Stomach smooth muscle (tissue), 2 donors: ENCODE results near the gene RPS24.
A peak's percentile ranks its signal among the peaks of the same experiment; 100 is the strongest.

Experiments used
- H3K27ac ChIP-seq: one replicate; pipeline ENCODE4 v1.7.0; 2013; ENCODE audit warnings: mild to moderate bottlenecking, low read length, inconsistent platforms
- H3K27me3 ChIP-seq, 2 donors: one replicate each; pipeline ENCODE4 v1.7.0; 2013; ENCODE audit warnings: low read length in 2 of 2; ENCODE audit not compliant: insufficient read depth in 2 of 2, control insufficient read depth in 1 of 2
- H3K36me3 ChIP-seq, 2 donors: one replicate each; pipeline ENCODE4 v1.7.0; 2013; ENCODE audit warnings: low read length in 2 of 2; ENCODE audit not compliant: control insufficient read depth in 2 of 2, insufficient read depth in 2 of 2
- H3K4me1 ChIP-seq: one replicate; pipeline ENCODE4 v1.7.0; 2013; ENCODE audit warnings: low read length; ENCODE audit not compliant: control insufficient read depth, insufficient read depth
- H3K4me3 ChIP-seq, 2 donors: one replicate each; pipeline ENCODE4 v1.7.0; 2013; ENCODE audit warnings: low read length in 2 of 2
- H3K9ac ChIP-seq, 2 donors: one replicate each; pipeline ENCODE4 v1.7.0; 2013; ENCODE audit warnings: low read length in 2 of 2, mild to moderate bottlenecking in 1 of 2
- H3K9me3 ChIP-seq, 2 donors: one replicate each; pipeline ENCODE4 v1.7.0; 2013; ENCODE audit warnings: low read length in 2 of 2; ENCODE audit not compliant: control insufficient read depth in 2 of 2
- donor health status: healthy.
- donor health status: Pancreatic carcinoma.

RPS24 gene

DNA sequence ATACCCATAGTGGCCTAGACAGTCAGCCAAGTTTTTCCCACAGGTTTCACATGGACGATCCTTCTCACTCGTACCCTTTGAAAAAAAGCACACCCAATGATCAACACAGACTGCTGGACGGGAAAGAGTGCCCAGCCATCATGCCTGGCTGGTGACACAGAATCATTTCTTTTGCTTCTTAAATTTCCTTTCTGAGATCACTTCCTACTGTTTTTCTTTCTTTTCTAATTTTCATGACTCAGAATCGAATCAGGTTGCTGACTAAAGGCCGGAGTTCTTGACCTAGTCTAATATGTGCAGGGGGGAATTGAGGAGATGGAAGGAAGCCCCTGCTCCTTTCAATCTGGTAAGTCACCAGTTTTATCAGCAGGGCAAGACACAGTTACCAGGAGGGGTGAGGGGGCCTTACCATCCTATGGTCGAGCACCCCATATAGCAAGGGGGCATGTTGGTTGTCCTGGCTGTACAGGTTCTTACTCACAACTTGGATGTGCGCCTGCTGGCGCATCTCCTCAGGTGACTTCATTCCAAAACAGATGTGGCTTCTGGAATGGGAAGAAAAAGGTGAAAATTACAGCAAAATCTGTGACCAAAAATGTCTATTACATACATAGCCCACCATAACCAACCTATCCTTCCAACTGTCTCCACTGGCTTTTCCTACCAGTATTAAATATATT is 7.8 kb upstream of the RPS24 start:
- Histone ChIP-seq H3K27me3 (no peaks in the 10 kb centered on the region), H3K9ac (no peak overlapping the region), H3K4me1 (peaks cover 22% of the 10 kb centered on the region), H3K36me3 (peaks cover 38 to 46% of the 10 kb centered on the region in 2 donors), H3K9me3 (no peaks in the 10 kb centered on the region), H3K27ac (no peak overlapping the region), H3K4me3 (no peak overlapping the region)

DNA sequence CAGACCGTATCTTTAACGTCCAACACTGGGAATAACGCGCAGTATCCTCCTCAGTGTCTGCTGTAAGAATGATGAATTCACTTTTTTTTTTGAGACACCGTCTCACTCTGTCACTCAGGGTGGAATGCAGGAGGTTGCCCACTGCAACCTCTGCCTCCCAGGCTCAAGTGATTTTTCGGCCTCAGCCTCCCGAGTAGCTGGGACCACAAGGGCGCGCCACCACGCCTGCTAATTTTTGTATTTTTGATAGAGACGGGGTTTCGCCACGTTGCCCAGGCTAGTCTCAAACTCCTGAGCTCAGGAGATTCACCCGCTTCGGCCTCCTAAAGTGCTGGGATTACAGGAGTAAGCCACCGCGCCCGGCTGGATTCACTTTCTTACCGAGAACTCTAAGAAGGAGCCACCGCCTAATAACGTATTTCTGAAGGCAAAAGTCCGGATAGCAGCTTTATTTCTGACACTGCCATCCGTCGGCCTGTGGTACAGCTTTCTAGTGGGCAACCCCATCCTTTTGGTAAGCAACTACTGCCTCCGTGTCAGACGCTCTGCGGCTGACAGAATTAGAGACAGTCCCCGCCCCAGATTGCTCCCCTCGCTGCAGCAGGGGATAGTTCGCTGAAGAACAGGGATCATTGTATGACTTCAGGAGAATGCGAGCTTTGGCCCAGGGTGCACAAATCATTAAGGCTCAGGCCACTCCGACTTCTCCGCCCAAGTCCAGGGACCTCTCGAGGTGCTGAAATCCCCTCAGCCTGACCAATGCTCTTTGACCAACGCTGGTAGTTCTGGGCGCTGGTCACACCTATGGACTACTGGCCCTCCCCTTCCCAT is 5.0 kb upstream of the RPS24 start:
- H3K9ac ChIP-seq, result peak overlapping the region; percentile 92 to 97
- H3K4me1 ChIP-seq, result peaks cover 22% of the 10 kb centered on the region
- H3K36me3 ChIP-seq, result peaks cover 18 to 21% of the 10 kb centered on the region in 2 donors
- H3K4me3 ChIP-seq, result peak overlapping the region; percentile 88 to 100
- no peaks in the 10 kb centered on the region for H3K9me3 ChIP-seq
- H3K27ac ChIP-seq, result peak overlapping the region; percentile 81
- H3K27me3 ChIP-seq, result no peaks in the 10 kb centered on the region

DNA sequence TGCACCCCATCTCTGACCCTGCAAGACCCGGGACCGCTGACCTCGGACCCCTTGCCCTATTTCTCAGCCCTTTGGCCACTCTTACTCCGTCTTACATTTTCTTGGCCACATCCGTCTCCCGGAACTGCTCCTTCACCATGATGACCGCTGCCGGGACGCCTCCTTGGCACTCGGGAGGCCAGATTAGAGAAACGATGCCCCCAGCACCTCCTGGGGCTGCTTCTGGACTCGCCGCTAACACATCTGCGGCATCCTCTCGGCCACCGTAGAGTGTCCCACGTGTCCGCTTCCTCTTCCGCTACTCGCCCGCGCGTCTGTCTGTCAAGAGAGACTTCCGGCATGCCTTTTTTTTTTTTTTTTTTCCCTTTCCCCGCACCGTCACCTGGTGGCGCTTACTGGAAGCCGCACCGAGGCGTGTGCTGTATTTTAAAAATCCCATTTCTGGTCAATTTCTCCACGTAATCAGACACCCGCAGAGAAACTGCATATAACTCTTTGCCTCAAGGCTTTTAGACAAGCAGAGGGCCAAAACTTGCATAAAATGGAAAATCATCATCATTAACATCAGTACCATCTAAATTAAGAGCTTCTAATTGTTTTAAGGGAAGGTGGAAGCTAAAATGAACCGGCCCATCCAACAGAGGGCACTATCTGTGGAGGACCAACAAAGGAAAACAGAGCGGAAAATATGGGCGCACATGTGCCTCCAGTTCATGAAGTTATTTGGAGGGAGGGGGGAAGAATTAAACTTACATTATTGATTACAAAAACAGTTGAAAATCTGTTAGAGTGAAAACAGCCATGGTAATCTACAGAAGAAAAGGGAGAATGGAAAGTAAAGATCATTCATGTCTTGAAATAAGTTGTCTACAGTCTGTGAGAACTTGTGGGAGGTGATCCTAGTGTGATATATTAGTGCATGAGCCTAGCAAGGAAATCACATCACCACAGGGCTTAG is 4.1 kb upstream of the RPS24 start, which contains the start of gene POLR3A:
Gene POLR3A, minus strand, starts transcription at position 247 of the 958 bp plus-strand sequence. Its CDS starts 108 bp downstream, at position 139.
- Histone ChIP-seq H3K36me3 (peaks cover 14 to 17% of the 10 kb centered on the region in 2 donors), H3K9me3 (no peaks in the 10 kb centered on the region), H3K9ac (peak within 1 kb of the TSS; percentile 92 to 97), H3K27me3 (no peaks in the 10 kb centered on the region), H3K4me1 (peaks cover 22% of the 10 kb centered on the region), H3K27ac (peak within 1 kb of the TSS; percentile 81), H3K4me3 (peak within 1 kb of the TSS; percentile 88 to 100)

DNA sequence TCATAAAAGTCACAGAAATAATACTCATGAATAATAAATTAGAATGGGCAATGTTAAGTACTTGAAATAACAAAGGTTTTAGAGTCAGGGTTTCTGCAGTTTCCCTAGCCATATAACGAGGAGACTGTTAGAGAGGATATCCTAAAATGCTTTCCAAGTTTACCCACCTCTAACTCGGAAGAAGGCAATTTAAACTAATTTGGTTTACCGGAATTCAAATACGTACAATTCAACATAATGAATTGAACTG is 351 bp upstream of the RPS24 start:
- no peaks in the 10 kb centered on the region for H3K9me3 ChIP-seq
- no peaks in the 10 kb centered on the region for H3K27me3 ChIP-seq
- H3K27ac ChIP-seq, result peak overlapping the region; percentile 66
- peak overlapping the region; percentile 73 to 98 for H3K4me3 ChIP-seq
- H3K9ac ChIP-seq, result peak overlapping the region; percentile 41 to 55
- H3K36me3 ChIP-seq, result peaks cover 25 to 29% of the 10 kb centered on the region in 2 donors
- H3K4me1 ChIP-seq, result peaks cover 31% of the 10 kb centered on the region

DNA sequence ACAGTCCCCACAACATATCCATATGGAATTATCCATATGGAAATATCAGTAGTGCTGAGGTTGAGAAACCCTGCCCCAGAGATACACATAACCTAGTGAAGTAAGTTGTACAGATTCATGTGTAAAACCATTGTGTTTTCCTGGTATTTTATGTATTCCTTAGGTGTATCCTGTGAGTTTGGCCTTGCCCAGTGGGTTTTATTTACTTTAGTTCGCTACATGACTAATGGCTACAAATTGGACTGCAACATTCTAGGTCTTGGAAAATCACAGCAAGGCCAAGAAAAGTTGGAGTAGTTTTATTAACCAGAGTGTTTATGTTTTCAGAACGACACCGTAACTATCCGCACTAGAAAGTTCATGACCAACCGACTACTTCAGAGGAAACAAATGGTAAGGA is 1.4 kb downstream of the RPS24 start:
- Histone ChIP-seq H3K4me3 (peak overlapping the region; percentile 61 to 98), H3K9me3 (no peaks in the 10 kb centered on the region), H3K9ac (peak overlapping the region; percentile 81 to 91), H3K27me3 (no peaks in the 10 kb centered on the region), H3K36me3 (peaks cover 39 to 41% of the 10 kb centered on the region in 2 donors), H3K4me1 (peaks cover 21% of the 10 kb centered on the region), H3K27ac (peak overlapping the region; percentile 7)

DNA sequence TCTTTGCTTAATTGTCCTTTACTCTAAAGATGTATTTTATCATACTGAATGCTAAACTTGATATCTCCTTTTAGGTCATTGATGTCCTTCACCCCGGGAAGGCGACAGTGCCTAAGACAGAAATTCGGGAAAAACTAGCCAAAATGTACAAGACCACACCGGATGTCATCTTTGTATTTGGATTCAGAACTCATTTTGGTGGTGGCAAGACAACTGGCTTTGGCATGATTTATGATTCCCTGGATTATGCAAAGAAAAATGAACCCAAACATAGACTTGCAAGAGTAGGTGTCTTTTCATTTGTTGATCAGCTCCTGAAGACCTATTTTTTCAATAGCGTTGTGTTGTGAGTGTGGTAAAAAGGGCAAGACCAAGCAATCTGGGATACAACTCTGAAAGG is 1.8 kb downstream of the RPS24 start:
- H3K4me1 ChIP-seq, result peaks cover 21% of the 10 kb centered on the region
- no peaks in the 10 kb centered on the region for H3K9me3 ChIP-seq
- H3K36me3 ChIP-seq, result peaks cover 41 to 44% of the 10 kb centered on the region in 2 donors
- H3K9ac ChIP-seq, result no peak overlapping the region
- H3K27ac ChIP-seq, result no peak overlapping the region
- H3K4me3 ChIP-seq, result peak overlapping the region in 1 of 2 donors; percentile 61
- no peaks in the 10 kb centered on the region for H3K27me3 ChIP-seq

DNA sequence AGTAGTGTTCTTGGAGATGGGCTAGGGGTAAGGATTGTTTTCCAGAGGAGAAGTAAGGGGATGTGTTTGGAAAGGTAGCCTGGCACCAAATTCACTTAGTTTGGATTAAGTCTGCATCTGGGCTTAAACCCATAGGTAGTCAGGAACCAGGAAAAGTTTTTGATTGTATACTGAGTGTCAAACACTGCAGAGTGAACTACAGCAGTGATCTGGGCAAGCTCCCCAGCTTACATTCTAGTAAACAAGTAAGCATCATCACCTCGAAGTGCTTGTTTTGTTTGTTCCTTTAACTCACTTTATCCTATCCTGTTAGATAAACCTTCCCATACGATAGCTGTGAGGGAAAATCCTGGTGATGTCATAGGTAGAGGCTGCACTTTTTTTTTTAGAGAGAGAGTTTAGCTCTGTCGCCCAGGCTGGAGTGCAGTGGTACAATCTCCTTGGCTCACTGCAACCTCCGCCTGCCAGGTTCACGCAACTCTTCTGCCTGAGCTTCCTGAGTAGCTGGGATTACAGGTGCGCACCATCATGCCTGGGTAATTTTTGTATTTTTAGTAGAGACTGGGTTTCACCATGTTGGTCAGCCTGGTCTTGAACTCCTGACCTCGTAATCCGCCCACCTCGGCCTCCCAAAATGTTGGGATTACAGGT is 2.4 kb downstream of the RPS24 start:
- Histone ChIP-seq H3K36me3 (peaks cover 47 to 50% of the 10 kb centered on the region in 2 donors), H3K27me3 (no peaks in the 10 kb centered on the region), H3K27ac (no peak overlapping the region), H3K4me1 (peaks cover 21% of the 10 kb centered on the region), H3K4me3 (no peak overlapping the region), H3K9ac (no peak overlapping the region), H3K9me3 (no peaks in the 10 kb centered on the region)

DNA sequence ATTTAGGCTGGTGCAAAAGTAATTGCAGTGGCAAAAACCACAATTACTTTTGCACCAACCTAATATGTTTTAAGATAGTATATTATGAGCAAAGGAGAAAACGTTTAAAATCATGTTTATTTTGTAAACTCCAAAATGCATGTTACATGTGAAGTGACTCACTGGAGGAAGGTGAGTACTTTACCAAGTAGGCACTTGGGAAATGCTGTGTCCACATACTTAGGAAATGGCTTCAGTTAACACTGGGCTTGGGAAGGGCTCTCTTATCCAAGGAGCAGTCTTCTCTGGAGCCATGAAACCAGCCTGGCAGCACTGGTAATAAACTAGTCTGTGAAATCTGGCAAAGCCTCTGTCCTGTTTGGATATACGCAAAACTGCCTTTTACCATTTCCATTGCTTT is 4.4 kb downstream of the RPS24 start:
- H3K4me3 ChIP-seq, result no peak overlapping the region
- no peak overlapping the region for H3K27ac ChIP-seq
- H3K9me3 ChIP-seq, result no peaks in the 10 kb centered on the region
- H3K27me3 ChIP-seq, result no peaks in the 10 kb centered on the region
- peaks cover 21% of the 10 kb centered on the region for H3K4me1 ChIP-seq
- H3K9ac ChIP-seq, result no peak overlapping the region
- H3K36me3 ChIP-seq, result peaks cover 61 to 66% of the 10 kb centered on the region in 2 donors

DNA sequence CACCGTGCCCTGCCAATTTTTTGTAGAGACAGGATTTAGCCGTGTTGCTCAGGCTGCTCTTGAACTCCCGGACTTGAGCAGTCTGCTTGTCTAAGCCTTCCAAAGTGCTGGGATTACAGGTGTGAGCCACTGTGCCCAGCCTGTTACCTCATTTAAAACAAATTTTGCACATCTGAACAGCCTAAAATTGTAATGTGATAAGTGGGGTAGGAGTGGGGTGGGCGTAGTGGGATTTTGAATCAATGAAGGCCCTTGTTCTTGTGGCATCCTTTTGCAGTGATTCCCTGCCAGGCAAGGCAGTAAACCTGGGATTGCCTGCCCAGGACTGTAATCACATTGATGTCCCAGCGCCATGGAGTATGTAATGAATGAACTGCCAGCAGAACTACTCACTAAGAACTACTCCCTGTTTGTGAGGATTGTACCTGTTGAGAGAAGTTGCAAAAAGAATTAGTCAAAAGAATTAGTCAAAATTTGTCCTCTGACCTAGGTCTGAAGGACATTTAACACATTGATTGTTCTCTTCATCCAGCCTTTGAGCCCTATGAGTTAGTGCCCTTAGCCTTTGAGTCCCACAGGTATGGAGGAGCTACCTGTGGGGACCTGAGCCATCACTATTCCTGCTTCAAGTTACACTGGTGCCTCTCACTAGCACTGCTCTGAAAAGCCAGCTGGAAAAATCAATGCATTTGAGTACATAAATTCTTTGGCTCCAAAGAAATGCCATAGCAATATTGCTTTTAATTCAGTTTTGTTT is 5.3 kb downstream of the RPS24 start:
- Histone ChIP-seq H3K36me3 (peaks cover 63 to 66% of the 10 kb centered on the region in 2 donors), H3K4me1 (peaks cover 21% of the 10 kb centered on the region), H3K9me3 (no peaks in the 10 kb centered on the region), H3K27ac (no peak overlapping the region), H3K9ac (no peak overlapping the region), H3K27me3 (no peaks in the 10 kb centered on the region), H3K4me3 (no peak overlapping the region)
